RKO (cell line): ENCODE measurements around the gene ZNF536.
A peak's percentile ranks its signal among the peaks of the same experiment; 100 is the strongest.
"Not testable (repeated sequence)": the region's sequence is repeated elsewhere in the genome, so short reads cannot be mapped to it uniquely, and the experiment has no call there.

ENCODE experiments used
- DNase-seq: peaks from one replicate; pipeline ENCODE4 v3.0.0-alpha.2; 2016; ENCODE audit warnings: low spot score

ZNF536 gene

GRCh38 chr19:30341611-30342201, 30.5 kb upstream of the ZNF536 start:
- no peak for DNase-seq

GRCh38 chr19:30342901-30343300, 29.3 kb upstream of the ZNF536 start:
- DNase-seq, result no peak

- peak; percentile 32 for DNase-seq
These were observed 27.4 kb upstream of the ZNF536 start for GRCh38 chr19:30344446-30345425.

GRCh38 chr19:30345686-30346085, 26.5 kb upstream of the ZNF536 start:
- DNase-seq, result no peak

- DNase-seq, result not testable (repeated sequence)
These were observed 25.7 kb upstream of the ZNF536 start for GRCh38 chr19:30346468-30346867.

GRCh38 chr19:30349131-30349730, 23.0 kb upstream of the ZNF536 start:
- no peak for DNase-seq

- DNase-seq, result no peak
These were observed 21.2 kb upstream of the ZNF536 start for GRCh38 chr19:30350692-30351663.

GRCh38 chr19:30351774-30352173, 20.4 kb upstream of the ZNF536 start:
- DNase-seq, result no peak

- DNase-seq, result no peak
These were observed 18.7 kb upstream of the ZNF536 start for GRCh38 chr19:30353394-30353945.

GRCh38 chr19:30355586-30355985, 16.6 kb upstream of the ZNF536 start:
- no peak for DNase-seq

- DNase-seq, result no peak
These were observed 15.1 kb upstream of the ZNF536 start for GRCh38 chr19:30356951-30357579.

GRCh38 chr19:30357580-30357954, 14.6 kb upstream of the ZNF536 start:
- DNase-seq, result no peak

- no peak for DNase-seq
These were observed 13.9 kb upstream of the ZNF536 start for GRCh38 chr19:30358319-30358718.

- DNase-seq, result no peak
These were observed 13.2 kb upstream of the ZNF536 start for GRCh38 chr19:30358821-30359580.

- no peak for DNase-seq
These were observed 12.2 kb upstream of the ZNF536 start for GRCh38 chr19:30359936-30360335.

GRCh38 chr19:30360376-30361106, 11.6 kb upstream of the ZNF536 start:
- DNase-seq, result no peak

- no peak for DNase-seq
These were observed 11.1 kb upstream of the ZNF536 start for GRCh38 chr19:30361107-30361447.

GRCh38 chr19:30361721-30362120, 10.5 kb upstream of the ZNF536 start:
- DNase-seq, result no peak

- DNase-seq, result peak; percentile 3
These were observed 9.9 kb upstream of the ZNF536 start for GRCh38 chr19:30362156-30362754.
